ENCODE data around the gene MOXD1.

The MOXD1 gene

DNA sequence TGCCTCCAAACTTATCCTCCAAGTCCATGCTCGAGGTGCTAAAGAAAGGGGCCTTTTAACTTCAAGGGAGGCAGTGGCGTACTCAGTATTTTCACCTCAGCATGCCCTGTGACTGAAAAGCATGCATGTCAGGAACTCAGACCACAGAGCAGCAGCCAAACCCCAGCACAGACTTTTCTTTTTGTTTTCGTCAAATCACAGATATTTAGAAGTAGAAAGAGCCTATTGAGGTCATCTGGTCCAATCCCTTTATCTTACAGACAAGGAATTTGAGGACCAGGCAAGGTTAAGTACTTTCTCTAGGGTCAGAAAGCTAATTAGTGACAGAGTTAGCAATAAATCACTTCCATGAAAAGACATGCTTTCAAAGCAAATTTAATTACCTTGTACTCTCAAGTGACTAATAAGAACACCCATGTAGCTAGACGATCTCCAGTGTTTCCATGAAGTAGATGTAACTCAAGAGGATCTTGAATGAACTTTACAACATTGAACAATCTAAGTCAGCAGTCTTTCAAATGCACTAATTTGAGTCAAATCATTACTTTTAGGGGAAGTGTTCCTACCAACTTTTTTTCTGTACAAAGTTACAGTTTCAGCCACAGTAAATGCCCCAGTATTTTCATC, 35.9 kb downstream of the MOXD1 start:
- TF ChIP-seq, protein P1, sequence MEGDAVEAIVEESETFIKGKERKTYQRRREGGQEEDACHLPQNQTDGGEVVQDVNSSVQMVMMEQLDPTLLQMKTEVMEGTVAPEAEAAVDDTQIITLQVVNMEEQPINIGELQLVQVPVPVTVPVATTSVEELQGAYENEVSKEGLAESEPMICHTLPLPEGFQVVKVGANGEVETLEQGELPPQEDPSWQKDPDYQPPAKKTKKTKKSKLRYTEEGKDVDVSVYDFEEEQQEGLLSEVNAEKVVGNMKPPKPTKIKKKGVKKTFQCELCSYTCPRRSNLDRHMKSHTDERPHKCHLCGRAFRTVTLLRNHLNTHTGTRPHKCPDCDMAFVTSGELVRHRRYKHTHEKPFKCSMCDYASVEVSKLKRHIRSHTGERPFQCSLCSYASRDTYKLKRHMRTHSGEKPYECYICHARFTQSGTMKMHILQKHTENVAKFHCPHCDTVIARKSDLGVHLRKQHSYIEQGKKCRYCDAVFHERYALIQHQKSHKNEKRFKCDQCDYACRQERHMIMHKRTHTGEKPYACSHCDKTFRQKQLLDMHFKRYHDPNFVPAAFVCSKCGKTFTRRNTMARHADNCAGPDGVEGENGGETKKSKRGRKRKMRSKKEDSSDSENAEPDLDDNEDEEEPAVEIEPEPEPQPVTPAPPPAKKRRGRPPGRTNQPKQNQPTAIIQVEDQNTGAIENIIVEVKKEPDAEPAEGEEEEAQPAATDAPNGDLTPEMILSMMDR (IDR thresholded peaks at IDR 0.05; ENCODE audit: borderline replicate concordance, insufficient read depth, low read depth, low read length) = no peak
- no peak overlapping the region for H3K4me3 ChIP-seq (ENCODE audit: low read depth, low read length)

GRCh38 chr6:132364306-132365074, 36.8 kb downstream of the MOXD1 start:
- TF ChIP-seq, protein P1 (IDR thresholded peaks at IDR 0.05; ENCODE audit: borderline replicate concordance, insufficient read depth, low read depth, low read length) = no peak
- no peak overlapping the region for H3K4me3 ChIP-seq (ENCODE audit: low read depth, low read length)

DNA sequence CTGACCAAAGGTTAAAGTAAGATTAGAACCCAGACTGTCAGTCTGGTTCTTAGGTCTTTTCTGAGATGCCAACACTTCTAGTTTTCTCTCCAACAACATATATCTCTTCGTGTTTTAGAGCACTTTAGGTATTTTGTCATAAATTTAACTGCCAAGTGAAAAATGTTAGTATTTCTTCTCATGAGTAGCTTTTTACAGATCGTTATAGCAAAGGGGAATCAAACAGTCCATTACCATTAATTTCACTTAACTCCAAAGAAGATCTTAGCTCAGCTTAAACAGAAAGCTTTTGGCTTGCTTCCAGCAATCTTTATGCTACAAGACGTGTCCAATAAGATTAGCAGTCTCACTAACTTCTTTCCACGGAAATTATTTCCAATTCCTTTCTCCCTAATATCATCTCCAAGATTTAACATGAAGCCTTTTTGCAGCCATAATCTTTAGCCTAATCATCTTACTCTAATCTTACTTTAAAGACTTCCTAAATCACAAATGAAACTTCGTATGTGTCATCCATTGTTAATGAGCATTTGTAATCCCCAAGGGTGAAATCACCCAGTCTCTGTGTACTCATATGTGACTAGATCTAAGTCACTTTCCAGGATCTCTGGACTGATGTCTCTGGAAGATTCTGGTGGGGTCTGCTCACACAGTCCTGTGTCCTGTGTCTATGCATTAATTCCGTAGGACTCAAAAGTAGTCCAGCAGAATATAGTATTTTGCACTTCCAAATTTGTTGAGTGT, 38.7 kb downstream of the MOXD1 start:
- TF ChIP-seq, protein P1 (IDR thresholded peaks at IDR 0.05; ENCODE audit: borderline replicate concordance, insufficient read depth, low read depth, low read length) = no peak
- H3K4me3 ChIP-seq (ENCODE audit: low read depth, low read length) = no peak overlapping the region

- no peak overlapping the region for H3K4me3 ChIP-seq (ENCODE audit: low read depth, low read length)
Measured at GRCh38 chr6:132361101-132361500, 40.2 kb downstream of the MOXD1 start.

GRCh38 chr6:132359886-132360285, 41.4 kb downstream of the MOXD1 start:
- H3K4me3 ChIP-seq (ENCODE audit: low read depth, low read length) = no peak overlapping the region
- TF ChIP-seq, protein P1 (IDR thresholded peaks at IDR 0.05; ENCODE audit: borderline replicate concordance, insufficient read depth, low read depth, low read length) = no peak

More at GRCh38 chr6:132361101-132361500, 40.2 kb downstream of the MOXD1 start:
- TF ChIP-seq, protein P1 (IDR thresholded peaks at IDR 0.05; ENCODE audit: borderline replicate concordance, insufficient read depth, low read depth, low read length) = no peak

DNA sequence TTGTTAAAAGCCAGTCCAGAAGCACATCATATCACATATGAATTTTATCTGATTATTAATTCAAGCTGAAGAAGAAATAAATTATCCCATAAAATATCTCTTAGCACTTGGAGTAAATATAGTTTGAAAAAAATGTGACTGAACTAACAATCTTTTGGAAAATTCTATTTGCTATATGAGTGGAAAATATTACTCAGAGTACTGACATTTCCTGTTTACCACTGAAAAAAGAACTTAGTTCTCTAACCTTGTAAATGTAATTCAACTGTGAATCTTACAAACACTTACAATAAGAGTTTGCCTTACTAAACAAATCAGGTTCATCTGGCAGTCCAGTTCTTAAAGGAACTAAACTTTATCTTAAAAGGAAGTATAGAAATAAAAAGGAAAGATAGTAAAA, 44.2 kb downstream of the MOXD1 start:
- TF ChIP-seq, protein P1 (IDR thresholded peaks at IDR 0.05; ENCODE audit: borderline replicate concordance, insufficient read depth, low read depth, low read length) = no peak
- H3K4me3 ChIP-seq (ENCODE audit: low read depth, low read length) = no peak overlapping the region

All from GM12875 (cell line).